Prostate gland (tissue), 2 donors: ENCODE data around the gene CEP290.

ENCODE experiments used
- POLR2A ChIP-seq: fragments of 450-650 bp; IDR thresholded peaks from one replicate; pipeline ENCODE4 v1.6.1; 2016; ENCODE audit warnings: antibody characterized with exemption, mild to moderate bottlenecking
- TF ChIP-seq, protein P1 (sequence below), 4 experiments: fragments of 200-600 bp in 2 of 4; fragments of 450-650 bp in 2 of 4; sonication (generic) in 2 of 4; IDR thresholded peaks; 1 replicate in 3 of 4; 2 replicates in 1 of 4; pipeline ENCODE4 v1.5.1; 2016 to 2019; ENCODE audit warnings: antibody characterized with exemption in 4 of 4, mild to moderate bottlenecking in 2 of 4, moderate library complexity in 2 of 4

DNA sequence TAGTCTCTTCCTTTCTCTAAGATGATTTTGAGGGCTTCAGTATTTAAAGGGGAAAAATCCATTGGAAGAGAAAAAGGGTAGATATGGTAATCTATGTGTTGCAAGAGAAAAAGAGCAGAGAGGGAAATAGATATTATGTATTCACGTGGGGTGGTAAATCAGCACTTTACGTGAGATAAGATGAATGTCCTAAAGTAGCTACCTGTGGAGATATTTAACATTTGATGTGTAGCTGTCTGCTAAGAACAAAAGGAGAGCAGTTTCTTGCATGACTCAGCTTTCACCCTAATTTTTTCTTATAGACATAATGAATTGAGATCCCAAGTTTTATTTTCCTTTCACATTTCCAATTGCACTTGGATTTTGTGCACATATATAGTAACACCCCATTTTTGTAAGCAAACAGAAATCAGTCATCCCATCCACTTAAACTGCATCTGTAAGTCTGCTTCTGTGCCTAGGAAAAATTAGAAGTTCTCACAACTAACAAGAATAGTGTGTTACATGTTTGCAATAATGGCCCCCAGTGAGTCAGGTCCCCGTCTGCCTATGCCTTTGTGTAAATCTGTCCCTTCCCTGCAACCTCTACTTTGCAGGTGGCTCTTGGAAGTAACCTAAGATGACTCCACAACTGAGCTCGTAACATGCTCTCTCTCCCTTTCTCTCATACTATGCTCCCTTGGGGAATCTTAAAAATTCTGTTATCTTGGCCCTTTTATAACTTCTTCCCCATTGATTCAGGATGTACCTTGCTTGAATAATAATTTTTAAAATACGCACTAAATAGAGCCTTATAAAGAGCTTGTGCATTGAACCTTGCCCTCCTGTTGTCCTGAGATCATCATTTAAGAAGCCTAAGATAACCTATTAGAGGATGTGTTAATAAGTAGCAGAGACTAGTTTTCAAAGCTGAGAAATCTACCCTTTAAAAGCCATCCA is 3.9 kb upstream of the CEP290 start:
- TF ChIP-seq, protein P1, sequence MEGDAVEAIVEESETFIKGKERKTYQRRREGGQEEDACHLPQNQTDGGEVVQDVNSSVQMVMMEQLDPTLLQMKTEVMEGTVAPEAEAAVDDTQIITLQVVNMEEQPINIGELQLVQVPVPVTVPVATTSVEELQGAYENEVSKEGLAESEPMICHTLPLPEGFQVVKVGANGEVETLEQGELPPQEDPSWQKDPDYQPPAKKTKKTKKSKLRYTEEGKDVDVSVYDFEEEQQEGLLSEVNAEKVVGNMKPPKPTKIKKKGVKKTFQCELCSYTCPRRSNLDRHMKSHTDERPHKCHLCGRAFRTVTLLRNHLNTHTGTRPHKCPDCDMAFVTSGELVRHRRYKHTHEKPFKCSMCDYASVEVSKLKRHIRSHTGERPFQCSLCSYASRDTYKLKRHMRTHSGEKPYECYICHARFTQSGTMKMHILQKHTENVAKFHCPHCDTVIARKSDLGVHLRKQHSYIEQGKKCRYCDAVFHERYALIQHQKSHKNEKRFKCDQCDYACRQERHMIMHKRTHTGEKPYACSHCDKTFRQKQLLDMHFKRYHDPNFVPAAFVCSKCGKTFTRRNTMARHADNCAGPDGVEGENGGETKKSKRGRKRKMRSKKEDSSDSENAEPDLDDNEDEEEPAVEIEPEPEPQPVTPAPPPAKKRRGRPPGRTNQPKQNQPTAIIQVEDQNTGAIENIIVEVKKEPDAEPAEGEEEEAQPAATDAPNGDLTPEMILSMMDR (IDR thresholded peaks at IDR 0.05): no peak
- no peak for TF ChIP-seq POLR2A
